Psoas muscle (tissue), 8 donors: ENCODE results near the gene EPM2A. TPM values are rescaled to one million over a fixed set of nuclear protein-coding genes. Genes with fewer than 3 reads are reported as not detected.

Experiments used
- ATAC-seq, 4 donors: fragments of 200-7000 bp; cut with Tn5 transposase; one replicate each; pipeline ENCODE4 v1.9.1; 2020; ENCODE audit warnings: moderate library complexity in 3 of 4, mild to moderate bottlenecking in 2 of 4
- DNase-seq, 2 donors: peaks; one replicate each; pipeline ENCODE4 v3.0.0-alpha.2; 2020
- H3K27ac ChIP-seq: fragments of 200-600 bp; one replicate; pipeline ENCODE4 v1.8.0; 2022
- H3K27me3 ChIP-seq, 3 donors: fragments of 200-600 bp in 1 of 3; one replicate each; pipeline versions ENCODE4 v1.6.1 to v1.8.0; 2013 to 2022; ENCODE audit warnings: low read length in 2 of 3, mild to moderate bottlenecking in 2 of 3, moderate library complexity in 1 of 3; ENCODE audit not compliant: insufficient read depth in 3 of 3
- H3K36me3 ChIP-seq, 2 donors: fragments of 200-600 bp in 1 of 2; one replicate each; pipeline versions ENCODE4 v1.6.1 to v1.8.0; 2013 to 2022; ENCODE audit warnings: low read depth in 1 of 2, mild to moderate bottlenecking in 1 of 2, moderate library complexity in 1 of 2; ENCODE audit not compliant: insufficient read depth in 1 of 2
- H3K4me1 ChIP-seq: fragments of 200-600 bp; one replicate; pipeline ENCODE4 v1.8.0; 2022
- H3K4me3 ChIP-seq: fragments of 200-600 bp; one replicate; pipeline ENCODE4 v1.8.0; 2022; ENCODE audit warnings: mild to moderate bottlenecking
- H3K9me3 ChIP-seq: fragments of 200-600 bp; one replicate; pipeline ENCODE4 v1.8.0; 2022
- CTCF ChIP-seq: fragments of 200-600 bp; IDR thresholded peaks from one replicate; pipeline ENCODE4 v1.8.0; 2022; ENCODE audit warnings: antibody characterized with exemption
- WGBS, 3 donors: extraction: QIAGEN DNeasy Blood & Tissue Kit; methylation state at CpG; one replicate each; pipeline versions ENCODE4 v1.1.6 to v1.1.7; 2013; 5-methylcytosine and 5-hydroxymethylcytosine counted together
- intact Hi-C, 2 donors: fragments of 100-400 bp; cut with DNase I; formaldehyde crosslinking; loops; one replicate each; pipeline versions ENCODE4 v1.11.0 to v1.14.2; 2022
- polyA plus RNA-seq, 3 donors: library from polyadenylated mRNA; stranded (reverse); fragments of 200-250 nt; gene quantifications; one replicate each; pipeline ENCODE4 v1.2.3, GENCODE V29; 2013
- total RNA-seq, 4 donors: library from RNA; stranded (reverse); fragmentation: NEBNext Ultra II Directional in 2 of 4; extraction: Animal tissue kit (Norgen Biotek cat#: 25700) in 2 of 4; gene quantifications; one replicate each; pipeline versions ENCODE4 v1.2.1 to v1.2.4, GENCODE V29; 2021 to 2023
- donor health status: healthy with polysubstance abuse.
- donor health status: DM: no; HTN: no; CAD: no; lungs with moderate emphysema.
- donor health status: Bipolar disorder and iron deficiency.
- donor health status: healthy.
- donor health status: DM: yes; HTN: yes; CAD: no.
- donor health status: DM: no; HTN: no; CAD: no.
- donor health status: DM: no; HTN: no; CAD: no.
- donor health status: DM: yes; HTN: yes; CAD: no.

EPM2A gene
- total and polyA plus RNA-seq, 7 donors: 30.1 to 88.4 (median 67.6) TPM

- H3K9me3 ChIP-seq: no peaks in the 10 kb centered on the region
- H3K36me3 ChIP-seq: no peaks in the 10 kb centered on the region
- no peak for TF ChIP-seq CTCF
- ATAC-seq: no peak
- WGBS, 3 donors: 49 to 57% (median 55%) methylated on average over 4 of the region's 4 CpGs
- H3K27me3 ChIP-seq: no peaks in the 10 kb centered on the region
- intact Hi-C loops: no loop called here
- no peak overlapping the region for H3K27ac ChIP-seq
- no peak overlapping the region for H3K4me3 ChIP-seq
- no peaks in the 10 kb centered on the region for H3K4me1 ChIP-seq
- no peak for DNase-seq
Measured at GRCh38 chr6:145602726-145603326, 132.5 kb downstream of the EPM2A start.

GRCh38 chr6:145601397-145601796, 133.9 kb downstream of the EPM2A start:
- H3K4me1 ChIP-seq: no peaks in the 10 kb centered on the region
- intact Hi-C loops: no loop called here
- H3K9me3 ChIP-seq: no peaks in the 10 kb centered on the region
- no peaks in the 10 kb centered on the region for H3K27me3 ChIP-seq
- no peaks in the 10 kb centered on the region for H3K36me3 ChIP-seq
- no peak overlapping the region for H3K4me3 ChIP-seq
- 88 to 93% (median 93%) methylated on average over 2 of the region's 2 CpGs for WGBS, 3 donors
- ATAC-seq: no peak
- no peak for DNase-seq
- no peak overlapping the region for H3K27ac ChIP-seq
- TF ChIP-seq CTCF: no peak

- DNase-seq (no peak), ATAC-seq (no peak)
- TF ChIP-seq CTCF: no peak
- no peaks in the 10 kb centered on the region for H3K4me1 ChIP-seq
- no peak overlapping the region for H3K4me3 ChIP-seq
- H3K36me3 ChIP-seq: no peaks in the 10 kb centered on the region
- intact Hi-C loops: no loop called here
- 90 to 91% (median 91%) methylated on average over 2 of the region's 2 CpGs for WGBS, 3 donors
- no peak overlapping the region for H3K27ac ChIP-seq
- H3K27me3 ChIP-seq: no peaks in the 10 kb centered on the region
- H3K9me3 ChIP-seq: no peaks in the 10 kb centered on the region
Measured at GRCh38 chr6:145600299-145600698, 135.0 kb downstream of the EPM2A start.

GRCh38 chr6:145588981-145589380, 146.3 kb downstream of the EPM2A start:
- Histone ChIP-seq H3K36me3 (no peaks in the 10 kb centered on the region), H3K9me3 (no peaks in the 10 kb centered on the region), H3K27me3 (no peaks in the 10 kb centered on the region), H3K4me1 (no peaks in the 10 kb centered on the region), H3K4me3 (no peak overlapping the region), H3K27ac (no peak overlapping the region)
- ATAC-seq (no peak), DNase-seq (no peak)
- intact Hi-C loops: no loop called here
- TF ChIP-seq CTCF: no peak
- 11 to 50% (median 41%) methylated on average over 1 of the region's 1 CpG for WGBS, 3 donors

GRCh38 chr6:145587334-145587733, 148.0 kb downstream of the EPM2A start:
- Histone ChIP-seq H3K9me3 (no peaks in the 10 kb centered on the region), H3K36me3 (no peaks in the 10 kb centered on the region), H3K27me3 (no peaks in the 10 kb centered on the region), H3K27ac (no peak overlapping the region), H3K4me1 (no peaks in the 10 kb centered on the region), H3K4me3 (no peak overlapping the region)
- intact Hi-C loops: no loop called here
- no peak for ATAC-seq
- no peak for DNase-seq
- TF ChIP-seq CTCF: no peak
